B cell (primary cell): ENCODE data around the gene LRP11. TPM values are rescaled to one million over a fixed set of nuclear protein-coding genes. Genes with fewer than 3 reads are reported as not detected.

Experiments
- ATAC-seq: fragments of 200-7000 bp; cut with Tn5 transposase; one replicate; pipeline ENCODE4 v1.10.0; 2021; ENCODE audit warnings: low read depth, mild to moderate bottlenecking, moderate number of reproducible peaks, moderate library complexity
- CTCF ChIA-PET: fragments of 350-600 bp; sonication (Branson Sonifier 250); formaldehyde crosslinking; loops from one replicate; lab custom pipeline; 2021; ENCODE audit warnings: antibody characterized with exemption, inconsistent platforms; lab: Charles Lee
- POLR2A ChIA-PET: fragments of 350-600 bp; sonication (Branson Sonifier 250); formaldehyde crosslinking; loops from one replicate; lab custom pipeline; 2021; ENCODE audit warnings: antibody characterized with exemption; lab: Charles Lee
- DNase-seq: peaks from one replicate; pipeline ENCODE4 v3.0.0; 2013
- H2AFZ ChIP-seq: 2 replicates; pipeline ENCODE4 v1.6.1; 2012; ENCODE audit warnings: mild to moderate bottlenecking, low read depth, low read length; ENCODE audit not compliant: insufficient read depth, poor library complexity, severe bottlenecking
- H3K27ac ChIP-seq, 2 donors: 1 replicate in 1 of 2; 2 replicates in 1 of 2; pipeline ENCODE4 v1.5.1; 2012 to 2013; ENCODE audit warnings: low read length in 2 of 2, mild to moderate bottlenecking in 2 of 2, moderate library complexity in 1 of 2
- H3K27me3 ChIP-seq, 4 experiments: fragments of 200-600 bp in 1 of 4; sonication (generic) in 1 of 4; replicated peaks in 1 of 4; 1 replicate in 2 of 4; 2 replicates in 2 of 4; pipeline versions ENCODE4 v1.6.1 to v1.7.0; 2013 to 2016; ENCODE audit warnings: low read length in 3 of 4, mild to moderate bottlenecking in 2 of 4, mixed read lengths in 1 of 4, moderate library complexity in 1 of 4; ENCODE audit not compliant: insufficient read depth in 4 of 4, control insufficient read depth in 3 of 4; ENCODE audit errors: control extremely low read depth in 1 of 4
- H3K36me3 ChIP-seq, 2 experiments: replicated peaks in 1 of 2; 1 replicate in 1 of 2; 2 replicates in 1 of 2; pipeline versions ENCODE4 v1.6.1 to v1.7.1; 2013; ENCODE audit warnings: low read length in 1 of 2; ENCODE audit not compliant: insufficient read depth in 2 of 2, control insufficient read depth in 1 of 2; ENCODE audit errors: control extremely low read depth in 1 of 2, extremely low read depth in 1 of 2
- H3K4me1 ChIP-seq, 2 donors: fragments of 200-600 bp in 1 of 2; sonication (generic) in 1 of 2; 1 replicate in 1 of 2; 2 replicates in 1 of 2; pipeline versions ENCODE4 v1.5.1 to v1.6.1; 2013 to 2017; ENCODE audit warnings: low read length in 2 of 2; ENCODE audit not compliant: control insufficient read depth in 2 of 2, insufficient read depth in 2 of 2
- H3K4me2 ChIP-seq: replicated peaks from 2 replicates; pipeline ENCODE3; 2012; ENCODE audit warnings: mild to moderate bottlenecking, low read depth, low read length; ENCODE audit not compliant: poor library complexity, severe bottlenecking
- H3K4me3 ChIP-seq, 5 experiments: fragments of 200-600 bp in 1 of 5; sonication (generic) in 1 of 5; 1 replicate in 3 of 5; 2 replicates in 2 of 5; pipeline versions ENCODE4 v1.5.1 to v1.7.0; 2011 to 2016; ENCODE audit warnings: low read length in 4 of 5, mild to moderate bottlenecking in 4 of 5, low read depth in 2 of 5, control low read depth in 1 of 5, moderate library complexity in 1 of 5; ENCODE audit not compliant: insufficient read depth in 1 of 5; ENCODE audit errors: control extremely low read depth in 1 of 5, extremely low read depth in 1 of 5
- H3K79me2 ChIP-seq: fragments of 200-600 bp; sonication (generic); one replicate; pipeline ENCODE4 v1.6.0; 2016; ENCODE audit warnings: low read length; ENCODE audit not compliant: control insufficient read depth, insufficient read depth
- H3K9ac ChIP-seq: fragments of 200-600 bp; sonication (generic); 2 replicates; pipeline ENCODE4 v1.6.1; 2017; ENCODE audit warnings: mild to moderate bottlenecking, low read length, moderate library complexity
- H3K9me3 ChIP-seq, 3 donors: one replicate each; pipeline versions ENCODE4 v1.6.1 to v1.7.1; 2013; ENCODE audit warnings: low read length in 2 of 3; ENCODE audit not compliant: control insufficient read depth in 2 of 3, insufficient read depth in 1 of 3; ENCODE audit errors: control extremely low read depth in 1 of 3
- H4K20me1 ChIP-seq: 2 replicates; pipeline ENCODE4 v1.6.0; 2012; ENCODE audit warnings: mild to moderate bottlenecking, low read length; ENCODE audit not compliant: insufficient read depth, control insufficient read depth, poor library complexity, severe bottlenecking
- H3K27ac Mint-ChIP-seq: one replicate; pipeline ENCODE4 v1.8.0; 2021; ENCODE audit warnings: mixed read lengths
- H3K27me3 Mint-ChIP-seq: one replicate; pipeline ENCODE4 v1.8.0; 2021; ENCODE audit warnings: mixed read lengths
- H3K4me1 Mint-ChIP-seq: one replicate; pipeline ENCODE4 v1.8.0; 2021; ENCODE audit warnings: mixed read lengths
- H3K4me3 Mint-ChIP-seq: one replicate; pipeline ENCODE4 v1.8.0; 2021; ENCODE audit warnings: mixed read lengths
- H3K9me3 Mint-ChIP-seq: one replicate; pipeline ENCODE4 v1.8.0; 2022; ENCODE audit warnings: mixed read lengths; ENCODE audit not compliant: insufficient read depth
- EZH2 ChIP-seq: IDR thresholded peaks from 2 replicates; pipeline ENCODE4 v1.6.1; 2012; ENCODE audit warnings: borderline replicate concordance, low read depth, mild to moderate bottlenecking, moderate library complexity, low read length; ENCODE audit not compliant: insufficient read depth, poor library complexity, severe bottlenecking
- WGBS: methylation state at CpG from one replicate; pipeline ENCODE4 v1.1.5; 2013; ENCODE audit warnings: missing lambda C conversion rate; ENCODE audit not compliant: insufficient coverage; 5-methylcytosine and 5-hydroxymethylcytosine counted together
- intact Hi-C: fragments of 100-400 bp; cut with micrococcal nuclease; formaldehyde crosslinking; loops from one replicate; pipeline ENCODE4 v1.10.0; 2022
- polyA plus RNA-seq: library from polyadenylated mRNA; depleted of rRNA; stranded (reverse); fragments of >200 nt; gene quantifications from 2 replicates; pipeline ENCODE4 v1.2.3, GENCODE V29; 2012
- total RNA-seq, 2 donors: library from RNA; stranded (reverse); fragments of 120-200 nt in 1 of 2; gene quantifications; 1 replicate in 1 of 2; 2 replicates in 1 of 2; pipeline versions ENCODE4 v1.2.3 to v1.2.4, GENCODE V29; 2013 to 2022
- TF ChIP-seq, protein P1 (sequence below): fragments of 200-600 bp; IDR thresholded peaks from one replicate; pipeline ENCODE4 v1.8.0; 2022; ENCODE audit warnings: antibody characterized with exemption, mild to moderate bottlenecking

Gene LRP11
- total and polyA plus RNA-seq, 2 donors (not counting 1 experiment from before 2014, with no cell fraction given), result 0.34 to 1.2 TPM

DNA sequence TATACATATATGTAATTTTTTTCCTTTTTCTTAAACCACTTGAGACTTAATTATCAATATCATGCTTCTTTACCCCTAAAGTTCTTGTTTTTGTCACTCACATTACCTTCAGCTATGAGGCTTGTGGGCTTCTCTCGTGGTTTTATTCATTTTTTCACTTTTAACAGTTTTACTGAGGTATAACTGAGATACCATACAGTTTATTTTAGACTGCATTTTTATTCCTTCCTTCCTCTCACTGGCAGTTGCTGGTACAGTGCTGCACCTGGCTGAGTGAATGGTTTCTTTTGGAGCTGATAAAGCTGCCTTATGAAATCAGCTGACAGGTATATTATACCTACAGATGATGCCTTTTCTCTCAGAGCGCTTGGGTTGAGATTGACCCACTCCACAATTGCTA lies 54.4 kb downstream of the LRP11 start:
- intact Hi-C loops, result no loop called here
- Mint-ChIP-seq H3K27me3 (no peaks in the 10 kb centered on the region), H3K4me1 (peaks cover 4% of the 10 kb centered on the region), H3K4me3 (no peak overlapping the region), H3K27ac (no peak overlapping the region), H3K9me3 (no peaks in the 10 kb centered on the region)
- H3K4me3 ChIP-seq, result no peak overlapping the region
- H3K9ac ChIP-seq, result no peak overlapping the region
- CTCF ChIA-PET, result interaction anchor here (1.2 kb wide), 1 partner anchor 27 kb away, joined by 3 read pairs; no protein-coding TSS in a partner anchor
- no peaks in the 10 kb centered on the region for H3K4me1 ChIP-seq
- no peak for TF ChIP-seq EZH2
- TF ChIP-seq, protein P1, sequence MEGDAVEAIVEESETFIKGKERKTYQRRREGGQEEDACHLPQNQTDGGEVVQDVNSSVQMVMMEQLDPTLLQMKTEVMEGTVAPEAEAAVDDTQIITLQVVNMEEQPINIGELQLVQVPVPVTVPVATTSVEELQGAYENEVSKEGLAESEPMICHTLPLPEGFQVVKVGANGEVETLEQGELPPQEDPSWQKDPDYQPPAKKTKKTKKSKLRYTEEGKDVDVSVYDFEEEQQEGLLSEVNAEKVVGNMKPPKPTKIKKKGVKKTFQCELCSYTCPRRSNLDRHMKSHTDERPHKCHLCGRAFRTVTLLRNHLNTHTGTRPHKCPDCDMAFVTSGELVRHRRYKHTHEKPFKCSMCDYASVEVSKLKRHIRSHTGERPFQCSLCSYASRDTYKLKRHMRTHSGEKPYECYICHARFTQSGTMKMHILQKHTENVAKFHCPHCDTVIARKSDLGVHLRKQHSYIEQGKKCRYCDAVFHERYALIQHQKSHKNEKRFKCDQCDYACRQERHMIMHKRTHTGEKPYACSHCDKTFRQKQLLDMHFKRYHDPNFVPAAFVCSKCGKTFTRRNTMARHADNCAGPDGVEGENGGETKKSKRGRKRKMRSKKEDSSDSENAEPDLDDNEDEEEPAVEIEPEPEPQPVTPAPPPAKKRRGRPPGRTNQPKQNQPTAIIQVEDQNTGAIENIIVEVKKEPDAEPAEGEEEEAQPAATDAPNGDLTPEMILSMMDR, result no peak
- POLR2A ChIA-PET, result no interaction called here
- DNase-seq (no peak), ATAC-seq (no peak)
- H3K27me3 ChIP-seq, result no peaks in the 10 kb centered on the region
- peaks cover 3 to 10% of the 10 kb centered on the region in 2 experiments for H3K36me3 ChIP-seq
- no peak overlapping the region for H3K27ac ChIP-seq
- H3K9me3 ChIP-seq, result no peaks in the 10 kb centered on the region
- no peak overlapping the region for H3K4me2 ChIP-seq
- H2AFZ ChIP-seq, result no peak overlapping the region
- no peaks in the 10 kb centered on the region for H3K79me2 ChIP-seq
- H4K20me1 ChIP-seq, result no peaks in the 10 kb centered on the region
- WGBS, result 100% methylated on average over 1 of the region's 2 CpGs

DNA sequence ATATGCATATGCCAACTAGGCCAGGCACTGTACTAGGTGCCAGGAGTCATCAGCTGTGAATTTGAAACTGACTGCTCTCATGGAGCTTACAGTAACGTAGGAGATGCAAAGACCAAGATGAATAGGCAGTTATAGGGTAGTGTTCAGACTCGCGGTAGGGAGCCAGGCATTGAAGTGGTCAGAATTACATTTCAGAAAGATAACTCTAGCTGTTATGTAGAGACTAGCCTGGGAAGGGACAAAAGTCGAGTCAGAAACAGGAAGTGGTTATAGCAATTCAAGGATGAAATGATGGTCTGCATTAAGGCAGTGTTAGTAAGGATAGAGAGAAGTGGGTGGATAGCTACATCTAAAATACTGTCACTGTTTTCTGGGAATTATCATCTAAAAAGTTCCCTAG lies 58.0 kb downstream of the LRP11 start:
- no peak overlapping the region for H3K4me3 ChIP-seq
- H3K9ac ChIP-seq, result no peak overlapping the region
- H3K4me2 ChIP-seq, result no peak overlapping the region
- ATAC-seq (no peak), DNase-seq (no peak)
- no peaks in the 10 kb centered on the region for H3K9me3 Mint-ChIP-seq
- H3K27ac ChIP-seq, result no peak overlapping the region
- no peaks in the 10 kb centered on the region for H3K27me3 Mint-ChIP-seq
- TF ChIP-seq EZH2, result no peak
- TF ChIP-seq, protein P1, result no peak
- peaks cover 4% of the 10 kb centered on the region for H3K4me1 Mint-ChIP-seq
- no peaks in the 10 kb centered on the region for H3K4me1 ChIP-seq
- ChIA-PET POLR2A (no interaction called here), CTCF (no interaction called here)
- WGBS, result 67% methylated on average over 4 of the region's 4 CpGs
- no peaks in the 10 kb centered on the region for H3K27me3 ChIP-seq
- H2AFZ ChIP-seq, result no peak overlapping the region
- H3K9me3 ChIP-seq, result no peaks in the 10 kb centered on the region
- no peak overlapping the region for H3K4me3 Mint-ChIP-seq
- peaks cover 8 to 19% of the 10 kb centered on the region in 2 experiments for H3K36me3 ChIP-seq
- no peaks in the 10 kb centered on the region for H4K20me1 ChIP-seq
- no peak overlapping the region for H3K27ac Mint-ChIP-seq
- intact Hi-C loops, result no loop called here
- H3K79me2 ChIP-seq, result no peaks in the 10 kb centered on the region
